Measurements from ENCODE around the gene GABRB3. TPM values are rescaled to one million over a fixed set of nuclear protein-coding genes. Genes with fewer than 3 reads are reported as not detected.
A peak's percentile ranks its signal among the peaks of the same experiment; 100 is the strongest.

The GABRB3 gene
- total and polyA plus RNA-seq, 4 donors: 0.81 to 5.5 (median 3.6) TPM

- no peak overlapping the region for H3K27ac ChIP-seq (ENCODE audit: low read depth in 1 of 2, low read length in 1 of 2)
- DNase-seq: no peak
- H3K9me3 ChIP-seq (ENCODE audit: control insufficient read depth in 4 of 4, insufficient read depth in 3 of 4, low read length in 3 of 4): peaks cover 0 to 4% (median 0%) of the 10 kb centered on the region in 4 donors
- H3K4me1 ChIP-seq (ENCODE audit: control insufficient read depth in 5 of 5, insufficient read depth in 5 of 5, low read length in 5 of 5): no peaks in the 10 kb centered on the region
- no peaks in the 10 kb centered on the region for H3K27me3 ChIP-seq (ENCODE audit: control insufficient read depth in 3 of 3, insufficient read depth in 3 of 3, low read length in 2 of 3)
- no peak for TF ChIP-seq CTCF (IDR thresholded peaks at IDR 0.05; ENCODE audit: control extremely low read depth, extremely low read depth)
- H3K36me3 ChIP-seq (ENCODE audit: control insufficient read depth in 4 of 4, insufficient read depth in 4 of 4, low read length in 4 of 4): no peaks in the 10 kb centered on the region
- no peak overlapping the region for H3K9ac ChIP-seq (ENCODE audit: insufficient read depth in 1 of 2, low read length in 2 of 2)
- ATAC-seq (ENCODE audit: insufficient read depth, low FRiP score): no peak
- 87 to 89% methylated on average over 8 of the region's 8 CpGs for WGBS, 2 donors
- H3K4me3 ChIP-seq: no peak overlapping the region
These were observed 17.3 kb upstream of the GABRB3 start for GRCh38 chr15:26790118-26790517.

DNA sequence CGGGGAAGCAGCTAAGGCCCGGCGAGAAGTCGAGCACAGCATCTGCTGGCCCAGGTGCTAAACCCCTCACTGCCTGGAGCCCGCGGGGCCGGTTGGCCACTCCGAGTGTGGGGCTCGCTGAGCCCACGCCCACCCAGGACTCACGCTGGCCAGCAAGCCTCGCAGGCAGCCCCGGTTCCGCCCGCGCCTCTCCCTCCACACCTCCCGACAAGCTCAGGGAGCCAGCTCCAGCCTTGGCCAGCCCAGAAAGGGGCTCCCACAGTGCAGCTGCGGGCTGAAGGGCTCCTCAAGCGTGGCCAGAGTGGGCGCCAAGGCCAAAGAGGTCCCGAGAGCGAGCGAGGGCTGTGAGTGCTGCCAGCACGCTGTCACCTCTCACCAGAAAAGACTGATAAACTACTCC is 8.9 kb upstream of the GABRB3 start:
- no peak for TF ChIP-seq CTCF (IDR thresholded peaks at IDR 0.05; ENCODE audit: control extremely low read depth, extremely low read depth)
- ATAC-seq (ENCODE audit: insufficient read depth, low FRiP score): no peak
- no peak for DNase-seq
- no peak overlapping the region for H3K4me3 ChIP-seq
- no peak overlapping the region for H3K27ac ChIP-seq (ENCODE audit: low read depth in 1 of 2, low read length in 1 of 2)
- H3K9me3 ChIP-seq (ENCODE audit: control insufficient read depth in 4 of 4, insufficient read depth in 3 of 4, low read length in 3 of 4): peaks cover 0 to 11% (median 0%) of the 10 kb centered on the region in 4 donors
- H3K4me1 ChIP-seq (ENCODE audit: control insufficient read depth in 5 of 5, insufficient read depth in 5 of 5, low read length in 5 of 5): no peaks in the 10 kb centered on the region
- H3K9ac ChIP-seq (ENCODE audit: insufficient read depth in 1 of 2, low read length in 2 of 2): no peak overlapping the region
- H3K27me3 ChIP-seq (ENCODE audit: control insufficient read depth in 3 of 3, insufficient read depth in 3 of 3, low read length in 2 of 3): peaks cover 0 to 3% (median 0%) of the 10 kb centered on the region in 3 donors
- WGBS, 2 donors: 72 to 91% methylated on average over 24 of the region's 24 CpGs
- no peaks in the 10 kb centered on the region for H3K36me3 ChIP-seq (ENCODE audit: control insufficient read depth in 4 of 4, insufficient read depth in 4 of 4, low read length in 4 of 4)

DNA sequence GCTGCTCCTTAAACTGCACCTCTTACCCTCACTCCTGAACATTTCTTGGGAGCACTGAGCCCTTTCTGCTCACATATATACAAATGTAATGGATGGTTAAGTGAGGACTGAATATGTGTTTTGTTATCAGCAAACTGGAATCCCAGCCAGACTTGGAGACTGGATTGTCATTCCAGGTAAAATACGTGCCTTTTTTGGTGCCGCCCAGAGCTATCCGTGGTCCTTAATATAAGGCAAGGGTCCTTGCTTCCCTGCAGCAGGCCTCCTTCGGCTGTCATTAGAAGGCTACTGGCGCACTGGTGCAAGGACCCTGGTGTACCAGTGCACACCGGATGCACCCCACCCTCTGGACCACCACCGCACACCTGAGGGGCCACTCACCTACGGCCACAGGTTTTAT is 1.1 kb upstream of the GABRB3 start:
- Histone ChIP-seq H3K27me3 (ENCODE audit: control insufficient read depth in 3 of 3, insufficient read depth in 3 of 3, low read length in 2 of 3) (peaks cover 0 to 30% (median 24%) of the 10 kb centered on the region in 3 donors), H3K36me3 (ENCODE audit: control insufficient read depth in 4 of 4, insufficient read depth in 4 of 4, low read length in 4 of 4) (no peaks in the 10 kb centered on the region), H3K4me3 (no peak overlapping the region), H3K9ac (ENCODE audit: insufficient read depth in 1 of 2, low read length in 2 of 2) (no peak overlapping the region), H3K27ac (ENCODE audit: low read depth in 1 of 2, low read length in 1 of 2) (no peak overlapping the region), H3K9me3 (ENCODE audit: control insufficient read depth in 4 of 4, insufficient read depth in 3 of 4, low read length in 3 of 4) (peaks cover 0 to 5% (median 0%) of the 10 kb centered on the region in 4 donors), H3K4me1 (ENCODE audit: control insufficient read depth in 5 of 5, insufficient read depth in 5 of 5, low read length in 5 of 5) (peaks cover 0 to 14% (median 5%) of the 10 kb centered on the region in 5 donors)
- ATAC-seq (ENCODE audit: insufficient read depth, low FRiP score) (no peak), DNase-seq (peak in 1 of 3 donors; percentile 17)
- TF ChIP-seq CTCF (IDR thresholded peaks at IDR 0.05; ENCODE audit: control extremely low read depth, extremely low read depth): no peak
- 11 to 18% methylated on average over 8 of the region's 8 CpGs for WGBS, 2 donors

All from lung (tissue), 12 donors.